GM21381 (cell line): Measurements from ENCODE around the gene RMND1.
"Not testable (repeated sequence)": the region's sequence is repeated elsewhere in the genome, so short reads cannot be mapped to it uniquely, and the experiment has no call there.

Experiments
- ATAC-seq: cut with Tn5 transposase; IDR thresholded peaks from one replicate; pipeline ENCODE4 v1.9.1; 2021; ENCODE audit warnings: mild to moderate bottlenecking, moderate library complexity; ENCODE audit not compliant: unreplicated experiment

RMND1 gene

GRCh38 chr6:151455751-151456398 is 3.9 kb upstream of the RMND1 start:
- not testable (repeated sequence) for ATAC-seq

- ATAC-seq: no peak
Measured at GRCh38 chr6:151452750-151453427, 963 bp upstream of the RMND1 start.

GRCh38 chr6:151451417-151451949 is 443 bp downstream of the RMND1 start:
- no peak for ATAC-seq

GRCh38 chr6:151450928-151451327 is 998 bp downstream of the RMND1 start:
- ATAC-seq: not testable (repeated sequence)

- no peak for ATAC-seq
Measured at GRCh38 chr6:151448623-151449022, 3.3 kb downstream of the RMND1 start.

- ATAC-seq: no peak
Measured at GRCh38 chr6:151447237-151447636, 4.7 kb downstream of the RMND1 start.

- no peak for ATAC-seq
Measured at GRCh38 chr6:151445482-151445881, 6.4 kb downstream of the RMND1 start.

- no peak for ATAC-seq
Measured at GRCh38 chr6:151443911-151444621, 7.9 kb downstream of the RMND1 start.

GRCh38 chr6:151443454-151443853 is 8.5 kb downstream of the RMND1 start:
- ATAC-seq: no peak

- no peak for ATAC-seq
Measured at GRCh38 chr6:151442371-151442770, 9.6 kb downstream of the RMND1 start.

GRCh38 chr6:151441390-151442166 is 10.3 kb downstream of the RMND1 start:
- ATAC-seq: no peak

- ATAC-seq: no peak
Measured at GRCh38 chr6:151440930-151441329, 11.0 kb downstream of the RMND1 start.

- no peak for ATAC-seq
Measured at GRCh38 chr6:151440498-151440897, 11.4 kb downstream of the RMND1 start.

GRCh38 chr6:151437401-151437800 is 14.5 kb downstream of the RMND1 start:
- ATAC-seq: no peak

GRCh38 chr6:151436802-151437201 is 15.1 kb downstream of the RMND1 start:
- no peak for ATAC-seq

GRCh38 chr6:151436300-151436699 is 15.6 kb downstream of the RMND1 start:
- ATAC-seq: no peak

- no peak for ATAC-seq
Measured at GRCh38 chr6:151434369-151434768, 17.6 kb downstream of the RMND1 start.

- no peak for ATAC-seq
Measured at GRCh38 chr6:151432651-151433050, 19.3 kb downstream of the RMND1 start.

GRCh38 chr6:151431337-151431736 is 20.6 kb downstream of the RMND1 start:
- ATAC-seq: no peak

GRCh38 chr6:151430886-151431285 is 21.0 kb downstream of the RMND1 start:
- ATAC-seq: no peak
